Activated CD4-positive, alpha-beta T cell treated with anti-CD3 and anti-CD28 coated beads, Interleukin-2, amount 10 ng/mL, durations not matched to agents 24 days and 14 days (primary cell): Measurements from ENCODE around the gene MCEMP1. TPM values are rescaled to one million over a fixed set of nuclear protein-coding genes. Genes with fewer than 3 reads are reported as not detected.

Source experiments
- DNase-seq: peaks from one replicate; pipeline ENCODE4 v3.0.0; 2022
- H3K27ac Mint-ChIP-seq: one replicate; pipeline ENCODE4 v1.8.0; 2022; ENCODE audit warnings: mild to moderate bottlenecking, mixed read lengths
- H3K27me3 Mint-ChIP-seq: one replicate; pipeline ENCODE4 v1.8.0; 2022; ENCODE audit warnings: mixed read lengths
- H3K36me3 Mint-ChIP-seq: one replicate; pipeline ENCODE4 v1.8.0; 2022; ENCODE audit warnings: low read depth, mild to moderate bottlenecking, mixed read lengths
- H3K4me1 Mint-ChIP-seq: one replicate; pipeline ENCODE4 v1.8.0; 2021; ENCODE audit warnings: mixed read lengths
- H3K4me3 Mint-ChIP-seq: one replicate; pipeline ENCODE4 v1.8.0; 2022; ENCODE audit warnings: mild to moderate bottlenecking, moderate library complexity, mixed read lengths
- H3K9me3 Mint-ChIP-seq: one replicate; pipeline ENCODE4 v1.8.0; 2021; ENCODE audit warnings: mixed read lengths
- intact Hi-C: fragments of 100-400 bp; cut with micrococcal nuclease; formaldehyde crosslinking; loops from one replicate; pipeline ENCODE4 v1.15.1; 2023
- total RNA-seq: library from RNA; stranded (reverse); gene quantifications from 2 replicates; pipeline ENCODE4 v1.2.3, GENCODE V29; 2022

MCEMP1 gene
- total RNA-seq, 1 donor from 2014 or later = not detected

DNA sequence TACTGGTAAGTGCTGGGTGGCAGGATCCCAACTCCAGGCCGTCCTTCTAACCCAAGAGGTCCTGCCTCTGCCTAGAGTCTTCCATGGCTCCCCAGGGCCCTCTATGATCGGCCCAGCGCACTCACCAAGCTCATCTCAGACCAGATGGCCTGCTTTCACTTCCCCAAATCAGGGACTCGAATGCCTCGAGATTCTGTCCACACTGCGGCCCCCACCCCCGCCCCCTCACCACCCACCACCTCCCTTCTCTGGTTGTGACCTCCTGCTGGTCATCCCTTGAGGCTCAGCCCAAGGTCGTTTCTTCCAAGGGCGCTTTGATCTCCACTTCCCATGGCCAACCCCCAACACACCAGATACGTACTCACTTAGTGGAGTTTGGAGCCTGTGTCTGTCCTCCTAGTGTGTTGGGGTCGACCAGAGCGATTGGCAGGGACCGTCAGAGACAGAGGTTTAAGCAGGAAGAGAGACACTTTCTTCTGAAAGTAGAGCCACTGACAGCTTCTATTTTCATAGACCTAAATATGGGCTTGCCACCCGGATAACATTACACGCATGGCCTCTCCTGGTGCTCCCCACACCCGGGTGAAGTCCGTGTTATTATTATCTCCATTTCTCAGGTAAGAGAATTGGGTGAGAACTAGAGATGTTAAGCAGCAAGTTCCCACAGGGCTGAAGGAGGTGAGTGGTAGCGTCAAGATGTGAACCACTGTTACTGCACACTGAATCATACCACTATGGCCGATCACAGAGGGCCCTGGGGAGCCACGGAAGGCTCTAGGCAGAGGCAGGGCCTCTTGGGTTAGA is 25.0 kb downstream of the MCEMP1 start, which contains the start of gene FCER2:
FCER2 (minus strand) TSS at position 478 of the 804 bp plus-strand sequence. CDS start 2,371 bp downstream, outside the sequence.
- peaks cover 32% of the 10 kb centered on the region for H3K27me3 Mint-ChIP-seq
- H3K9me3 Mint-ChIP-seq = no peaks in the 10 kb centered on the region
- intact Hi-C loops = no loop called here
- no peak within 1 kb of the TSS for H3K4me3 Mint-ChIP-seq
- peaks cover 20% of the 10 kb centered on the region for H3K4me1 Mint-ChIP-seq
- H3K27ac Mint-ChIP-seq = no peak within 1 kb of the TSS
- no peaks in the 10 kb centered on the region for H3K36me3 Mint-ChIP-seq
- no peak for DNase-seq

GRCh38 chr19:7703332-7703731 is 26.4 kb downstream of the MCEMP1 start:
- Mint-ChIP-seq H3K4me3 (no peak overlapping the region), H3K36me3 (no peaks in the 10 kb centered on the region), H3K27ac (no peak overlapping the region), H3K4me1 (peaks cover 25% of the 10 kb centered on the region), H3K9me3 (no peaks in the 10 kb centered on the region), H3K27me3 (peaks cover 29% of the 10 kb centered on the region)
- intact Hi-C loops = no loop called here
- DNase-seq = no peak

GRCh38 chr19:7704280-7705060 is 27.6 kb downstream of the MCEMP1 start:
- Mint-ChIP-seq H3K4me3 (no peak overlapping the region), H3K27me3 (peaks cover 20% of the 10 kb centered on the region), H3K36me3 (no peaks in the 10 kb centered on the region), H3K27ac (no peak overlapping the region), H3K9me3 (no peaks in the 10 kb centered on the region), H3K4me1 (peaks cover 22% of the 10 kb centered on the region)
- DNase-seq = no peak
- intact Hi-C loops = loop anchor here (2.0 kb wide), 1 partner anchor 24 kb away; the partner anchor contains the start of gene TRAPPC5

GRCh38 chr19:7705387-7706187 is 28.7 kb downstream of the MCEMP1 start:
- H3K9me3 Mint-ChIP-seq = no peaks in the 10 kb centered on the region
- peaks cover 20% of the 10 kb centered on the region for H3K4me1 Mint-ChIP-seq
- DNase-seq = peak; percentile 89
- H3K27me3 Mint-ChIP-seq = peaks cover 16% of the 10 kb centered on the region
- H3K4me3 Mint-ChIP-seq = peak overlapping the region; percentile 77
- H3K27ac Mint-ChIP-seq = peak overlapping the region; percentile 85
- intact Hi-C loops = loop anchor here (2.0 kb wide), 2 partner anchors 25 to 67 kb away; partner anchors contain the start of gene TRAPPC5
- no peaks in the 10 kb centered on the region for H3K36me3 Mint-ChIP-seq

- Mint-ChIP-seq H3K27ac (peak overlapping the region; percentile 27), H3K27me3 (peaks cover 16% of the 10 kb centered on the region), H3K36me3 (no peaks in the 10 kb centered on the region), H3K4me3 (peak overlapping the region; percentile 77), H3K9me3 (no peaks in the 10 kb centered on the region), H3K4me1 (peaks cover 20% of the 10 kb centered on the region)
- intact Hi-C loops = loop anchor here (2.0 kb wide), 1 partner anchor 66 kb away; no protein-coding TSS in a partner anchor
- DNase-seq = no peak
Observed at GRCh38 chr19:7706188-7706954, 29.5 kb downstream of the MCEMP1 start.

GRCh38 chr19:7706955-7707456 is 30.1 kb downstream of the MCEMP1 start:
- Mint-ChIP-seq H3K9me3 (no peaks in the 10 kb centered on the region), H3K4me1 (peaks cover 20% of the 10 kb centered on the region), H3K27me3 (peaks cover 16% of the 10 kb centered on the region), H3K27ac (peak overlapping the region; percentile 27), H3K36me3 (no peaks in the 10 kb centered on the region), H3K4me3 (peak overlapping the region; percentile 32)
- no peak for DNase-seq
- intact Hi-C loops = loop anchor here (2.0 kb wide), 1 partner anchor 66 kb away; no protein-coding TSS in a partner anchor

- Mint-ChIP-seq H3K9me3 (no peaks in the 10 kb centered on the region), H3K4me3 (no peak overlapping the region), H3K27me3 (peaks cover 6% of the 10 kb centered on the region), H3K4me1 (peaks cover 22% of the 10 kb centered on the region), H3K36me3 (no peaks in the 10 kb centered on the region), H3K27ac (no peak overlapping the region)
- intact Hi-C loops = no loop called here
- no peak for DNase-seq
Observed at GRCh38 chr19:7709932-7710460, 33.1 kb downstream of the MCEMP1 start.

DNA sequence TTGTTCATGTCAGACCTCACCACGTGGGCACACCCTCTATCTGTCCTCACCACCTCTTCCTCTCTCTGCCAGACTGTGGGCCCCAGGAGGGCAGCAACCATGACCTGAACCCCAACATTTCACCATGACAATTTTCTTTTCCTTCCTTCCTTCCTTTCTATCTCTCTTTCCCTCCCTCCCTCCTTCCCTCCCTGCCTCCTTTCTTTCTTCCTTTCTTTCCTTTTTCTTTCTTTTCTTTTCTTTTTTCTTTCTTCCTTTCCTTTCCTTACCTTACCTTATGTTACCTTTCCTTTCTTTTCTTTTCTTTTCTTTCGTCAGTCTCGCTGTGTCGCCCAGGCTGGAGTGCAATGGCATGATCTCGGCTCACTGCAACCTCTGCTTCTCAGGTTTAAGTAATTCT is 33.7 kb downstream of the MCEMP1 start:
- DNase-seq = no peak
- H3K4me3 Mint-ChIP-seq = no peak overlapping the region
- intact Hi-C loops = no loop called here
- H3K27ac Mint-ChIP-seq = no peak overlapping the region
- H3K27me3 Mint-ChIP-seq = peaks cover 6% of the 10 kb centered on the region
- no peaks in the 10 kb centered on the region for H3K36me3 Mint-ChIP-seq
- H3K4me1 Mint-ChIP-seq = peaks cover 19% of the 10 kb centered on the region
- H3K9me3 Mint-ChIP-seq = no peaks in the 10 kb centered on the region

DNA sequence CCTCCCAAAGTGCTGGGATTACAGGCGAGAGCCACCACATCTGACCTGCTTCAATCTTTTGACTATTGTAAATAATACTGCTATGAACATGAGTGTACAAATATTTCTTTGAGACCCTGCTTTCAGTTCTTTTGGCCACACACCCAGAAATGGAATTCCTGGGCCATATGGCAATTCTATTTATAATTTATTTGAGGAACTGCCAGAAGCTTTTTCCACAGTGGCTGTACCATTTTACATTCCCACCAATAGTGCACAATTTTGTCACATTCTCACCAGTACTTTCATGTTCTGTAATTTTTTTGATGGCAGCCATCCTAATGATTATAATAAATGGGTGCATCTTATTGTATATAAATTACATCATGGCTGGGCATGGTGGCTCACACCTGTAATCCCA is 38.8 kb downstream of the MCEMP1 start:
- Mint-ChIP-seq H3K27ac (no peak overlapping the region), H3K4me1 (peaks cover 2% of the 10 kb centered on the region), H3K36me3 (no peaks in the 10 kb centered on the region), H3K4me3 (no peak overlapping the region), H3K27me3 (no peaks in the 10 kb centered on the region), H3K9me3 (peaks cover 7% of the 10 kb centered on the region)
- intact Hi-C loops = no loop called here
- no peak for DNase-seq

GRCh38 chr19:7716762-7717161 is 39.9 kb downstream of the MCEMP1 start:
- Mint-ChIP-seq H3K27me3 (no peaks in the 10 kb centered on the region), H3K4me3 (no peak overlapping the region), H3K27ac (no peak overlapping the region), H3K36me3 (no peaks in the 10 kb centered on the region), H3K9me3 (peaks cover 7% of the 10 kb centered on the region), H3K4me1 (peaks cover 2% of the 10 kb centered on the region)
- intact Hi-C loops = no loop called here
- no peak for DNase-seq

DNA sequence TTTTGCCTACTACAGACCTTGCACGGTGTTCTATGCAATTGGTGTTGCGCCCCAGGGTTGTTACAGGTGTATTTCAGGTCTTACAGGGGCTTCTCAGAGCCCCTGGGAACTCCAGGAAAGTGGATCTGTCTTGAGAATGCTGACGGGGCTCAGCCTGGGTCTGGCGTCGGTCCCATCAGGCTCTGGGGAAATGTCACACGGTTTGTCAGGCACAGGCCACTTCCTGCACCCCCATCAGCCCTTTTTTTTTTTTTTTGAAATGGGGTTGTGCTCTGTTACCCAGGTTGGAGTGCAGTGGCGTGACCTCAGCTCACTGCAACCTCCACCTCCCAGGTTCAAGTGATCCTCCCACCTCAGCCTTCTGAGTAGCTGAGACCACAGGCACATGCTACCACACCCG is 41.8 kb downstream of the MCEMP1 start:
- intact Hi-C loops = no loop called here
- peaks cover 7% of the 10 kb centered on the region for H3K9me3 Mint-ChIP-seq
- H3K27me3 Mint-ChIP-seq = no peaks in the 10 kb centered on the region
- H3K4me3 Mint-ChIP-seq = no peak overlapping the region
- H3K36me3 Mint-ChIP-seq = no peaks in the 10 kb centered on the region
- H3K27ac Mint-ChIP-seq = no peak overlapping the region
- no peak for DNase-seq
- peaks cover 2% of the 10 kb centered on the region for H3K4me1 Mint-ChIP-seq

- H3K9me3 Mint-ChIP-seq = peaks cover 7% of the 10 kb centered on the region
- H3K27me3 Mint-ChIP-seq = no peaks in the 10 kb centered on the region
- H3K4me1 Mint-ChIP-seq = no peaks in the 10 kb centered on the region
- DNase-seq = no peak
- no peak overlapping the region for H3K27ac Mint-ChIP-seq
- H3K36me3 Mint-ChIP-seq = no peaks in the 10 kb centered on the region
- intact Hi-C loops = no loop called here
- H3K4me3 Mint-ChIP-seq = no peak overlapping the region
Observed at GRCh38 chr19:7720351-7720750, 43.5 kb downstream of the MCEMP1 start.
